Astrocyte (in vitro differentiated cells and primary cell): Measurements from ENCODE around the gene ZNF213.
A peak's percentile ranks its signal among the peaks of the same experiment; 100 is the strongest.

ENCODE experiments used
- EZH2 ChIP-seq: IDR thresholded peaks from 2 replicates; pipeline ENCODE4 v1.6.1; 2012; ENCODE audit warnings: mild to moderate bottlenecking, low read length, inconsistent platforms; ENCODE audit not compliant: insufficient read depth
- TF ChIP-seq, protein P1 (sequence below): IDR thresholded peaks from 2 replicates; pipeline ENCODE4 v1.5.1; 2011; ENCODE audit warnings: low read depth, mild to moderate bottlenecking, inconsistent platforms, low read length, moderate library complexity; ENCODE audit not compliant: insufficient read depth

- TF ChIP-seq, protein P1, sequence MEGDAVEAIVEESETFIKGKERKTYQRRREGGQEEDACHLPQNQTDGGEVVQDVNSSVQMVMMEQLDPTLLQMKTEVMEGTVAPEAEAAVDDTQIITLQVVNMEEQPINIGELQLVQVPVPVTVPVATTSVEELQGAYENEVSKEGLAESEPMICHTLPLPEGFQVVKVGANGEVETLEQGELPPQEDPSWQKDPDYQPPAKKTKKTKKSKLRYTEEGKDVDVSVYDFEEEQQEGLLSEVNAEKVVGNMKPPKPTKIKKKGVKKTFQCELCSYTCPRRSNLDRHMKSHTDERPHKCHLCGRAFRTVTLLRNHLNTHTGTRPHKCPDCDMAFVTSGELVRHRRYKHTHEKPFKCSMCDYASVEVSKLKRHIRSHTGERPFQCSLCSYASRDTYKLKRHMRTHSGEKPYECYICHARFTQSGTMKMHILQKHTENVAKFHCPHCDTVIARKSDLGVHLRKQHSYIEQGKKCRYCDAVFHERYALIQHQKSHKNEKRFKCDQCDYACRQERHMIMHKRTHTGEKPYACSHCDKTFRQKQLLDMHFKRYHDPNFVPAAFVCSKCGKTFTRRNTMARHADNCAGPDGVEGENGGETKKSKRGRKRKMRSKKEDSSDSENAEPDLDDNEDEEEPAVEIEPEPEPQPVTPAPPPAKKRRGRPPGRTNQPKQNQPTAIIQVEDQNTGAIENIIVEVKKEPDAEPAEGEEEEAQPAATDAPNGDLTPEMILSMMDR = peak; percentile 96
- no peak for TF ChIP-seq EZH2
Measured at GRCh38 chr16:3129137-3130131, 5.4 kb upstream of the ZNF213 start.
